ENCODE data around the gene SMYD2.
A peak's percentile ranks its signal among the peaks of the same experiment; 100 is the strongest.

Gene SMYD2

DNA sequence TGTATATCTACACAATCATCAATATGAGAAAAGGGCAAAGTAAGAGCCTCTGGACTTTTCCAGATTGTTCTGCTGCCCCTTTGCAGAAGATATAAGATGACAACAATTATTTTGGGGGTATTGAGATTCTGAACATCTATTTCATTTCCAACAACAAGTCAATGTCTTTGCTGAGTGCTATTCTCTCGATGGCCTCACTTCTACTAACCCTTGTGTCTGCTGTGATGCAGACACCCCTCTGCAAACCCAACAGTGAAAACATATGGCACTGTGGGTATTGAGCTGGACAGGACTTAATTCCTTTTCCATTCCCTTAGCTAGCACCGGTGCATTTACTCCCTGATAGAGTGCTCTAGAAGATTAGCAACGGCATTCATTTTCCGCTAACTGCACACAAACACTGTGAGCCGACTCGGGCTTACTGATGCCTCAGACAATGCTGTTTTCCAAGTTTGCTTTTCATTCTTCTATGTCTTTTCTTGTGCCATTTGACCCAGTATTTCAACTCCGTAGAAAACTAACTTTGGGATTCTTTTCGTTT lies 33.4 kb upstream of the SMYD2 start:
- no CpG with 5 or more reads among the region's 8 CpGs for WGBS, 2 donors (ENCODE audit: extremely low coverage in 2 of 2, insufficient read length in 2 of 2, insufficient replicate concordance in 1 of 2)
- no peak overlapping the region for H4K8ac ChIP-seq (ENCODE audit: low read depth, low read length)
- no peaks in the 10 kb centered on the region for H3K9me3 ChIP-seq (replicated peaks in 1 of 2; ENCODE audit: control insufficient read depth in 2 of 2, insufficient read depth in 1 of 2, low read depth in 1 of 2, low read length in 2 of 2)
- H2BK12ac ChIP-seq (ENCODE audit: low read length) = no peak overlapping the region
- no peak for DNase-seq (ENCODE audit: low spot score)
- no peak overlapping the region for H2BK15ac ChIP-seq (ENCODE audit: low read length)
- H3K4me3 ChIP-seq (ENCODE audit: low read length in 2 of 2) = no peak overlapping the region
- no peak overlapping the region for H2BK5ac ChIP-seq (ENCODE audit: low read length)
- no peak overlapping the region for H3K14ac ChIP-seq (ENCODE audit: low read length)
- no peak overlapping the region for H3K27ac ChIP-seq (replicated peaks; ENCODE audit: low read length)
- H3K4ac ChIP-seq (ENCODE audit: low read length) = no peak overlapping the region
- H3K9ac ChIP-seq (ENCODE audit: low read depth, low read length, poor library complexity) = no peak overlapping the region
- no peak overlapping the region for H2AK5ac ChIP-seq (ENCODE audit: low read depth, low read length)
- no peak overlapping the region for H3K18ac ChIP-seq (ENCODE audit: low read length)
- no peaks in the 10 kb centered on the region for H3K27me3 ChIP-seq (ENCODE audit: control insufficient read depth in 3 of 3, insufficient read depth in 3 of 3, low read depth in 1 of 3, low read length in 3 of 3)
- H2AFZ ChIP-seq (ENCODE audit: low read length) = peak overlapping the region; percentile 14
- no peak overlapping the region for H4K91ac ChIP-seq (ENCODE audit: low read depth, low read length, poor library complexity)
- H2BK120ac ChIP-seq (ENCODE audit: low read depth, low read length) = no peak overlapping the region
- no peak overlapping the region for H3K23ac ChIP-seq (ENCODE audit: low read depth, low read length, poor library complexity)
- H3K4me2 ChIP-seq (ENCODE audit: insufficient read depth, low read length, poor library complexity, severe bottlenecking) = no peak overlapping the region
- H3K79me1 ChIP-seq (ENCODE audit: low read depth, low read length) = no peaks in the 10 kb centered on the region
- H3K36me3 ChIP-seq (replicated peaks in 1 of 2; ENCODE audit: control insufficient read depth in 2 of 2, insufficient read depth in 2 of 2, low read length in 2 of 2) = no peaks in the 10 kb centered on the region
- H3K4me1 ChIP-seq (ENCODE audit: control insufficient read depth in 2 of 2, insufficient read depth in 1 of 2, low read depth in 1 of 2, low read length in 2 of 2) = peaks cover 9 to 16% of the 10 kb centered on the region in 2 donors

DNA sequence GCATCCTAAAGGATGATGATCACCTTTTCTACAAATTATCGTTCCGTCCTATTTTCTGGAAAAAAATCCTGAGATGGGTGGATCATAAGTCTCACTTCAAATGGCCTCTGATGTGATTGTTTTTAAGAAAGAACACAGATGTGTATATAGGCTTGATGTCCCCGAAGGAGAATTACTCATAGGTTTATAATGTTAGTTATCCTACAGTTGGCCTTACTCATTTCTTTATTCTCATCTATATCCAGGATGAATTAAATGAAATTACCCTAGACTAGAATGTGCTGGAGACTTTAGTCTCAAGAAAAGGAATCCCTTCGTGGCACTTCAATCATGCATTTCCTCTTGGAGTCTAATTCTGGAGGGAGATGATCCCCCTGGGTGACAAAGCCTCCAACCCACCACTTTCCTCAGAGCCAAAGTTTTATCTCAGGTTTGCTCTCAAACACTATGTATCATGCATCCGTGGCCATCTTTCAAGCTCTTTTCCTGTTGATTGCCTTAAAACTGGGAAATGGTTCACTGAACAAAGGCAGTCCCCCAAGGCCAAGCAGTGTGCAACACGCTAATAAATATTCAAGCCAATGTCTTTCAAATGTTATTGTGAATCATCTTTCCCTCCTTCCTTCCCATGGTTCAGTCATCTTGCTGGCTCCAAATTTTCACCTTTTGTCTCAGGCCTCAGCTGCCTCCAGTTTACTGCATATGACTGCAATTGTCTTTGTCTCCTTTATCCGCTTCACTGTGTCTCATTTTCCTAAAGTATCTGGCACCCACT lies 32.5 kb upstream of the SMYD2 start:
- no peak overlapping the region for H4K8ac ChIP-seq (ENCODE audit: low read depth, low read length)
- H3K9ac ChIP-seq (ENCODE audit: low read depth, low read length, poor library complexity) = no peak overlapping the region
- no peak for DNase-seq (ENCODE audit: low spot score)
- H2AK5ac ChIP-seq (ENCODE audit: low read depth, low read length) = no peak overlapping the region
- H3K36me3 ChIP-seq (replicated peaks in 1 of 2; ENCODE audit: control insufficient read depth in 2 of 2, insufficient read depth in 2 of 2, low read length in 2 of 2) = no peaks in the 10 kb centered on the region
- no peak overlapping the region for H3K23ac ChIP-seq (ENCODE audit: low read depth, low read length, poor library complexity)
- peak overlapping the region; percentile 66 for H2AFZ ChIP-seq (ENCODE audit: low read length)
- WGBS, 2 donors (ENCODE audit: extremely low coverage in 2 of 2, insufficient read length in 2 of 2, insufficient replicate concordance in 1 of 2) = no CpG with 5 or more reads among the region's 7 CpGs
- no peak overlapping the region for H4K91ac ChIP-seq (ENCODE audit: low read depth, low read length, poor library complexity)
- H2BK15ac ChIP-seq (ENCODE audit: low read length) = no peak overlapping the region
- H3K79me1 ChIP-seq (ENCODE audit: low read depth, low read length) = no peaks in the 10 kb centered on the region
- H3K14ac ChIP-seq (ENCODE audit: low read length) = no peak overlapping the region
- no peak overlapping the region for H3K27ac ChIP-seq (replicated peaks; ENCODE audit: low read length)
- H2BK120ac ChIP-seq (ENCODE audit: low read depth, low read length) = no peak overlapping the region
- no peak overlapping the region for H3K4ac ChIP-seq (ENCODE audit: low read length)
- H3K4me1 ChIP-seq (ENCODE audit: control insufficient read depth in 2 of 2, insufficient read depth in 1 of 2, low read depth in 1 of 2, low read length in 2 of 2) = peaks cover 9 to 16% of the 10 kb centered on the region in 2 donors
- H2BK12ac ChIP-seq (ENCODE audit: low read length) = no peak overlapping the region
- H3K9me3 ChIP-seq (replicated peaks in 1 of 2; ENCODE audit: control insufficient read depth in 2 of 2, insufficient read depth in 1 of 2, low read depth in 1 of 2, low read length in 2 of 2) = no peaks in the 10 kb centered on the region
- no peak overlapping the region for H3K18ac ChIP-seq (ENCODE audit: low read length)
- H2BK5ac ChIP-seq (ENCODE audit: low read length) = no peak overlapping the region
- no peak overlapping the region for H3K4me2 ChIP-seq (ENCODE audit: insufficient read depth, low read length, poor library complexity, severe bottlenecking)
- no peak overlapping the region for H3K4me3 ChIP-seq (ENCODE audit: low read length in 2 of 2)
- H3K27me3 ChIP-seq (ENCODE audit: control insufficient read depth in 3 of 3, insufficient read depth in 3 of 3, low read depth in 1 of 3, low read length in 3 of 3) = no peaks in the 10 kb centered on the region

- no CpG with 5 or more reads among the region's 14 CpGs for WGBS, 2 donors (ENCODE audit: extremely low coverage in 2 of 2, insufficient read length in 2 of 2, insufficient replicate concordance in 1 of 2)
- no peak overlapping the region for H2BK5ac ChIP-seq (ENCODE audit: low read length)
- H3K23ac ChIP-seq (ENCODE audit: low read depth, low read length, poor library complexity) = no peak overlapping the region
- H3K4me3 ChIP-seq (ENCODE audit: low read length in 2 of 2) = no peak overlapping the region
- H2BK12ac ChIP-seq (ENCODE audit: low read length) = no peak overlapping the region
- peaks cover 7 to 16% of the 10 kb centered on the region in 2 donors for H3K4me1 ChIP-seq (ENCODE audit: control insufficient read depth in 2 of 2, insufficient read depth in 1 of 2, low read depth in 1 of 2, low read length in 2 of 2)
- no peak overlapping the region for H2BK15ac ChIP-seq (ENCODE audit: low read length)
- H4K8ac ChIP-seq (ENCODE audit: low read depth, low read length) = no peak overlapping the region
- no peaks in the 10 kb centered on the region for H3K27me3 ChIP-seq (ENCODE audit: control insufficient read depth in 3 of 3, insufficient read depth in 3 of 3, low read depth in 1 of 3, low read length in 3 of 3)
- DNase-seq (ENCODE audit: low spot score) = no peak
- H3K9me3 ChIP-seq (replicated peaks in 1 of 2; ENCODE audit: control insufficient read depth in 2 of 2, insufficient read depth in 1 of 2, low read depth in 1 of 2, low read length in 2 of 2) = no peaks in the 10 kb centered on the region
- H3K4ac ChIP-seq (ENCODE audit: low read length) = no peak overlapping the region
- H3K79me1 ChIP-seq (ENCODE audit: low read depth, low read length) = no peaks in the 10 kb centered on the region
- no peak overlapping the region for H3K18ac ChIP-seq (ENCODE audit: low read length)
- H3K27ac ChIP-seq (replicated peaks; ENCODE audit: low read length) = no peak overlapping the region
- no peak overlapping the region for H3K4me2 ChIP-seq (ENCODE audit: insufficient read depth, low read length, poor library complexity, severe bottlenecking)
- no peak overlapping the region for H2BK120ac ChIP-seq (ENCODE audit: low read depth, low read length)
- no peaks in the 10 kb centered on the region for H3K36me3 ChIP-seq (replicated peaks in 1 of 2; ENCODE audit: control insufficient read depth in 2 of 2, insufficient read depth in 2 of 2, low read length in 2 of 2)
- H3K9ac ChIP-seq (ENCODE audit: low read depth, low read length, poor library complexity) = no peak overlapping the region
- no peak overlapping the region for H2AFZ ChIP-seq (ENCODE audit: low read length)
- no peak overlapping the region for H3K14ac ChIP-seq (ENCODE audit: low read length)
- no peak overlapping the region for H2AK5ac ChIP-seq (ENCODE audit: low read depth, low read length)
- no peak overlapping the region for H4K91ac ChIP-seq (ENCODE audit: low read depth, low read length, poor library complexity)
Observed at GRCh38 chr1:214249651-214250050, 31.3 kb upstream of the SMYD2 start.

DNA sequence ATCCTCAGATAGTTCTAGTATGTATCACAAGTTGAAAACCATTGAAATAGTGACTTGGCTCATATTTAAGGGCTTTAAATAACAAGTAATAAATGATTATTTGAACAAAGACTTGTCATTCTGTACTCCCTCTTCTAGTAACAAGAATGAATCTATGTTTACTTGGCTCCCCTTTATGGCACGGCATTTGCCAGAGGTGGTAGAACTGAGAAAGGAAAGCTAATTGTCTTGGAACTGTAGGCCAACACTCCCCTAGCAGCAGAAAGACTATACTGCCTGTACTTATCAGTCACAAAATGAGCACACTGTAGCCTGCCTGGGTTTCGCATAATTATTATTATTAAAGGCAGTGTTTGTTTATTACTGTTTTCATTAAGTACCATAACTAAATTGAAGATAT lies 29.6 kb upstream of the SMYD2 start:
- H2AK5ac ChIP-seq (ENCODE audit: low read depth, low read length) = no peak overlapping the region
- no peak for DNase-seq (ENCODE audit: low spot score)
- no peak overlapping the region for H3K23ac ChIP-seq (ENCODE audit: low read depth, low read length, poor library complexity)
- no peaks in the 10 kb centered on the region for H3K36me3 ChIP-seq (replicated peaks in 1 of 2; ENCODE audit: control insufficient read depth in 2 of 2, insufficient read depth in 2 of 2, low read length in 2 of 2)
- no peak overlapping the region for H2BK120ac ChIP-seq (ENCODE audit: low read depth, low read length)
- H2BK5ac ChIP-seq (ENCODE audit: low read length) = no peak overlapping the region
- no CpG with 5 or more reads among the region's 2 CpGs for WGBS, 2 donors (ENCODE audit: extremely low coverage in 2 of 2, insufficient read length in 2 of 2, insufficient replicate concordance in 1 of 2)
- no peak overlapping the region for H3K4me3 ChIP-seq (ENCODE audit: low read length in 2 of 2)
- no peak overlapping the region for H3K14ac ChIP-seq (ENCODE audit: low read length)
- H3K27ac ChIP-seq (replicated peaks; ENCODE audit: low read length) = no peak overlapping the region
- H3K9ac ChIP-seq (ENCODE audit: low read depth, low read length, poor library complexity) = no peak overlapping the region
- no peak overlapping the region for H2BK15ac ChIP-seq (ENCODE audit: low read length)
- no peak overlapping the region for H3K4ac ChIP-seq (ENCODE audit: low read length)
- H2BK12ac ChIP-seq (ENCODE audit: low read length) = no peak overlapping the region
- H3K18ac ChIP-seq (ENCODE audit: low read length) = no peak overlapping the region
- peaks cover 6 to 12% of the 10 kb centered on the region in 2 donors for H3K4me1 ChIP-seq (ENCODE audit: control insufficient read depth in 2 of 2, insufficient read depth in 1 of 2, low read depth in 1 of 2, low read length in 2 of 2)
- H4K8ac ChIP-seq (ENCODE audit: low read depth, low read length) = no peak overlapping the region
- no peak overlapping the region for H3K4me2 ChIP-seq (ENCODE audit: insufficient read depth, low read length, poor library complexity, severe bottlenecking)
- no peaks in the 10 kb centered on the region for H3K27me3 ChIP-seq (ENCODE audit: control insufficient read depth in 3 of 3, insufficient read depth in 3 of 3, low read depth in 1 of 3, low read length in 3 of 3)
- no peaks in the 10 kb centered on the region for H3K9me3 ChIP-seq (replicated peaks in 1 of 2; ENCODE audit: control insufficient read depth in 2 of 2, insufficient read depth in 1 of 2, low read depth in 1 of 2, low read length in 2 of 2)
- no peak overlapping the region for H2AFZ ChIP-seq (ENCODE audit: low read length)
- H3K79me1 ChIP-seq (ENCODE audit: low read depth, low read length) = no peaks in the 10 kb centered on the region
- no peak overlapping the region for H4K91ac ChIP-seq (ENCODE audit: low read depth, low read length, poor library complexity)
